SK-N-MC (cell line): ENCODE measurements around the gene IPO5.

ENCODE experiments used
- EZH2 ChIP-seq: fragments of 200-600 bp; sonication (generic); IDR thresholded peaks from one replicate; pipeline ENCODE4 v1.6.1; 2017; ENCODE audit warnings: antibody characterized with exemption
- FOXP2 ChIP-seq: optimal IDR thresholded peaks from 2 replicates; pipeline ENCODE3; 2011; ENCODE audit warnings: mild to moderate bottlenecking, moderate library complexity; ENCODE audit not compliant: insufficient read depth; ENCODE audit errors: extremely low read length, control extremely low read depth
- POLR2AphosphoS5 ChIP-seq: IDR thresholded peaks from 2 replicates; pipeline ENCODE4 v1.6.1; 2012; ENCODE audit warnings: mild to moderate bottlenecking, low read depth, low read length, borderline replicate concordance

GRCh38 chr13:97979556-97979955 lies 26.1 kb downstream of the IPO5 start:
- no peak for TF ChIP-seq POLR2AphosphoS5
- no peak for TF ChIP-seq EZH2
- TF ChIP-seq FOXP2: no peak
